ENCODE results near the gene ANKLE1.

DNA sequence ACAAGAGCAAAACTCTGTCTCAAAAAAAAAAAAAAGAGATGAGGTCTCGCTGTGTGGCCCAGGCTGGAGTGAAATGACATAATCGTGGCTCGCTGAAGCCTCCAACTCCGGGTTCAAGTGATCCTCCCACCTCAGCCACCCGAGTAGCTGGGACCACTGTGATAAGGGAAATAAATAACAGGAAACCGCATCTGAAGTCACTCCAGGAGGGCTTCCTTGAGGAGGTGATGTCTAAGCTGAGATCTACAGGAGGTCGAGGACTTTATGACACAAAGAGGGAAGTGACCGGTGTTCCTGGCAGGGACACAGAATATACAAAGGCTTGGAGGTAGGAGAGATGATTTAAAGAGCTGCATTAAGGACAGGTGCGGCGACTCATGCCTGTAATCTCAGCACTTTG, 27.1 kb upstream of the ANKLE1 start:
- TF ChIP-seq, protein P1, sequence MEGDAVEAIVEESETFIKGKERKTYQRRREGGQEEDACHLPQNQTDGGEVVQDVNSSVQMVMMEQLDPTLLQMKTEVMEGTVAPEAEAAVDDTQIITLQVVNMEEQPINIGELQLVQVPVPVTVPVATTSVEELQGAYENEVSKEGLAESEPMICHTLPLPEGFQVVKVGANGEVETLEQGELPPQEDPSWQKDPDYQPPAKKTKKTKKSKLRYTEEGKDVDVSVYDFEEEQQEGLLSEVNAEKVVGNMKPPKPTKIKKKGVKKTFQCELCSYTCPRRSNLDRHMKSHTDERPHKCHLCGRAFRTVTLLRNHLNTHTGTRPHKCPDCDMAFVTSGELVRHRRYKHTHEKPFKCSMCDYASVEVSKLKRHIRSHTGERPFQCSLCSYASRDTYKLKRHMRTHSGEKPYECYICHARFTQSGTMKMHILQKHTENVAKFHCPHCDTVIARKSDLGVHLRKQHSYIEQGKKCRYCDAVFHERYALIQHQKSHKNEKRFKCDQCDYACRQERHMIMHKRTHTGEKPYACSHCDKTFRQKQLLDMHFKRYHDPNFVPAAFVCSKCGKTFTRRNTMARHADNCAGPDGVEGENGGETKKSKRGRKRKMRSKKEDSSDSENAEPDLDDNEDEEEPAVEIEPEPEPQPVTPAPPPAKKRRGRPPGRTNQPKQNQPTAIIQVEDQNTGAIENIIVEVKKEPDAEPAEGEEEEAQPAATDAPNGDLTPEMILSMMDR (IDR thresholded peaks at IDR 0.05; ENCODE audit: low read depth, low read length, poor library complexity, severe bottlenecking): no peak
- TF ChIP-seq EZH2phosphoT487 (IDR thresholded peaks at IDR 0.05; ENCODE audit: borderline replicate concordance, low read length): no peak
